NCI-H1930 (cell line): ENCODE results near the gene OLFML2A.
A peak's percentile ranks its signal among the peaks of the same experiment; 100 is the strongest.

Experiments used
- DNase-seq, 2 experiments: peaks; one replicate each; lab custom pipeline; 2025; lab: John Stamatoyannopoulos, UW

Gene OLFML2A

GRCh38 chr9:124778575-124779367 lies 1.8 kb downstream of the OLFML2A start:
- DNase-seq: no peak

GRCh38 chr9:124779368-124780059 lies 2.6 kb downstream of the OLFML2A start:
- no peak for DNase-seq

GRCh38 chr9:124780060-124780756 lies 3.3 kb downstream of the OLFML2A start:
- no peak for DNase-seq

- no peak for DNase-seq
Observed at GRCh38 chr9:124780757-124781151, 3.8 kb downstream of the OLFML2A start.

GRCh38 chr9:124781967-124782660 lies 5.2 kb downstream of the OLFML2A start:
- DNase-seq: no peak

GRCh38 chr9:124782661-124783574 lies 6.0 kb downstream of the OLFML2A start:
- DNase-seq: no peak

- no peak for DNase-seq
Observed at GRCh38 chr9:124783830-124784229, 6.9 kb downstream of the OLFML2A start.

- DNase-seq: no peak
Observed at GRCh38 chr9:124784509-124784908, 7.6 kb downstream of the OLFML2A start.

GRCh38 chr9:124786881-124787573 lies 10.1 kb downstream of the OLFML2A start:
- no peak for DNase-seq

- no peak for DNase-seq
Observed at GRCh38 chr9:124788542-124789217, 11.7 kb downstream of the OLFML2A start.

GRCh38 chr9:124789531-124789930 lies 12.6 kb downstream of the OLFML2A start:
- DNase-seq: no peak

GRCh38 chr9:124790301-124790700 lies 13.4 kb downstream of the OLFML2A start:
- no peak for DNase-seq

GRCh38 chr9:124790801-124791505 lies 14.0 kb downstream of the OLFML2A start:
- no peak for DNase-seq

- DNase-seq: no peak
Observed at GRCh38 chr9:124792257-124793014, 15.5 kb downstream of the OLFML2A start.

- no peak for DNase-seq
Observed at GRCh38 chr9:124793015-124793541, 16.1 kb downstream of the OLFML2A start.

- peak; percentile 22 to 47 for DNase-seq
Observed at GRCh38 chr9:124794902-124795491, 18.1 kb downstream of the OLFML2A start.

GRCh38 chr9:124795881-124796431 lies 19.0 kb downstream of the OLFML2A start:
- DNase-seq: no peak
